ENCODE measurements around the gene ATOH8. TPM values are rescaled to one million over a fixed set of nuclear protein-coding genes. Genes with fewer than 3 reads are reported as not detected.

ATOH8 gene
- total and polyA plus RNA-seq, 11 donors = 11.8 to 103 (median 19.0) TPM

GRCh38 chr2:85705680-85706039, 48.1 kb upstream of the ATOH8 start:
- no peaks in the 10 kb centered on the region for H3K9me3 ChIP-seq
- no peaks in the 10 kb centered on the region for H3K27me3 ChIP-seq
- WGBS, 4 donors = 67 to 78% (median 72%) methylated on average over 2 of the region's 2 CpGs
- DNase-seq (peak in 1 of 5 donors; percentile 60), ATAC-seq (peak; percentile 47 to 82 (median 71))
- TF ChIP-seq POLR2A (IDR thresholded peaks at IDR 0.05) (no peak), CTCF (IDR thresholded peaks at IDR 0.05) (no peak)
- no peak overlapping the region for H3K4me3 ChIP-seq
- peak overlapping the region in 10 of 12 donors; percentile 15 to 94 (median 44) for H3K27ac ChIP-seq
- peaks cover 5 to 89% (median 31%) of the 10 kb centered on the region in 12 donors for H3K4me1 ChIP-seq
- intact Hi-C loops (cut with DNase I) = loop anchor here (2.0 to 10.0 kb wide), 7 partner anchors 25 to 71 kb away; no protein-coding TSS in a partner anchor
- H3K36me3 ChIP-seq = no peaks in the 10 kb centered on the region

GRCh38 chr2:85706063-85706462, 47.7 kb upstream of the ATOH8 start:
- TF ChIP-seq CTCF (IDR thresholded peaks at IDR 0.05) (no peak), POLR2A (IDR thresholded peaks at IDR 0.05) (no peak)
- ATAC-seq (no peak), DNase-seq (no peak)
- WGBS, 4 donors = 80 to 88% (median 84%) methylated on average over 5 to 6 of the region's 6 CpGs
- peak overlapping the region in 11 of 12 donors; percentile 15 to 94 (median 42) for H3K27ac ChIP-seq
- H3K27me3 ChIP-seq = no peaks in the 10 kb centered on the region
- H3K4me3 ChIP-seq = no peak overlapping the region
- H3K4me1 ChIP-seq = peaks cover 5 to 90% (median 34%) of the 10 kb centered on the region in 12 donors
- no peaks in the 10 kb centered on the region for H3K9me3 ChIP-seq
- no peaks in the 10 kb centered on the region for H3K36me3 ChIP-seq
- intact Hi-C loops (cut with DNase I) = loop anchor here (2.0 to 10.0 kb wide), 7 partner anchors 25 to 71 kb away; no protein-coding TSS in a partner anchor

GRCh38 chr2:85706599-85707296, 47.0 kb upstream of the ATOH8 start:
- intact Hi-C loops (cut with DNase I) = loop anchor here (1.0 to 10.0 kb wide), 8 partner anchors 26 to 72 kb away; no protein-coding TSS in a partner anchor
- TF ChIP-seq POLR2A (IDR thresholded peaks at IDR 0.05) = no peak
- Histone ChIP-seq H3K4me1 (peaks cover 5 to 91% (median 39%) of the 10 kb centered on the region in 12 donors), H3K9me3 (no peaks in the 10 kb centered on the region), H3K36me3 (no peaks in the 10 kb centered on the region), H3K27me3 (no peaks in the 10 kb centered on the region), H3K4me3 (no peak overlapping the region), H3K27ac (peak overlapping the region; percentile 15 to 94 (median 40))
- WGBS, 4 donors = 82 to 91% (median 86%) methylated on average over 8 to 10 of the region's 10 CpGs
- peak in 2 of 5 donors; percentile 69 to 70 for DNase-seq
- ATAC-seq = peak in 2 of 4 donors; percentile 5 to 10

- no peaks in the 10 kb centered on the region for H3K36me3 ChIP-seq
- no peaks in the 10 kb centered on the region for H3K27me3 ChIP-seq
- no peak overlapping the region for H3K4me3 ChIP-seq
- peak overlapping the region in 7 of 12 donors; percentile 30 to 94 (median 42) for H3K27ac ChIP-seq
- peaks cover 5 to 90% (median 42%) of the 10 kb centered on the region in 12 donors for H3K4me1 ChIP-seq
- ATAC-seq = peak in 1 of 4 donors; percentile 38
- 0 to 3% (median 1%) methylated on average over 10 of the region's 10 CpGs for WGBS, 4 donors
- TF ChIP-seq CTCF (IDR thresholded peaks at IDR 0.05) = peak; percentile 82 to 94 (median 88)
- TF ChIP-seq POLR2A (IDR thresholded peaks at IDR 0.05) = no peak
- intact Hi-C loops (cut with DNase I) = loop anchor here (1.0 to 10.0 kb wide), 8 partner anchors 27 to 73 kb away; no protein-coding TSS in a partner anchor
- no peaks in the 10 kb centered on the region for H3K9me3 ChIP-seq
- peak in 2 of 5 donors; percentile 63 to 72 for DNase-seq
Measured at GRCh38 chr2:85707304-85707703, 46.5 kb upstream of the ATOH8 start.

Data from heart left ventricle (tissue), 16 donors.